Ovary (tissue), 3 donors: Measurements from ENCODE around the gene PCSK9.

Experiments used
- CTCF ChIP-seq, 3 donors: fragments of 450-650 bp in 2 of 3; fragments of 200-600 bp in 1 of 3; IDR thresholded peaks; one replicate each; pipeline versions ENCODE4 v1.5.1 to v1.8.0; 2016 to 2022; ENCODE audit warnings: antibody characterized with exemption in 3 of 3, mild to moderate bottlenecking in 1 of 3
- POLR2A ChIP-seq: fragments of 450-650 bp; IDR thresholded peaks from one replicate; pipeline ENCODE4 v1.6.1; 2017; ENCODE audit warnings: antibody characterized with exemption, mild to moderate bottlenecking, moderate library complexity
- donor health status: DM: no; HTN: no; CAD: no.

DNA sequence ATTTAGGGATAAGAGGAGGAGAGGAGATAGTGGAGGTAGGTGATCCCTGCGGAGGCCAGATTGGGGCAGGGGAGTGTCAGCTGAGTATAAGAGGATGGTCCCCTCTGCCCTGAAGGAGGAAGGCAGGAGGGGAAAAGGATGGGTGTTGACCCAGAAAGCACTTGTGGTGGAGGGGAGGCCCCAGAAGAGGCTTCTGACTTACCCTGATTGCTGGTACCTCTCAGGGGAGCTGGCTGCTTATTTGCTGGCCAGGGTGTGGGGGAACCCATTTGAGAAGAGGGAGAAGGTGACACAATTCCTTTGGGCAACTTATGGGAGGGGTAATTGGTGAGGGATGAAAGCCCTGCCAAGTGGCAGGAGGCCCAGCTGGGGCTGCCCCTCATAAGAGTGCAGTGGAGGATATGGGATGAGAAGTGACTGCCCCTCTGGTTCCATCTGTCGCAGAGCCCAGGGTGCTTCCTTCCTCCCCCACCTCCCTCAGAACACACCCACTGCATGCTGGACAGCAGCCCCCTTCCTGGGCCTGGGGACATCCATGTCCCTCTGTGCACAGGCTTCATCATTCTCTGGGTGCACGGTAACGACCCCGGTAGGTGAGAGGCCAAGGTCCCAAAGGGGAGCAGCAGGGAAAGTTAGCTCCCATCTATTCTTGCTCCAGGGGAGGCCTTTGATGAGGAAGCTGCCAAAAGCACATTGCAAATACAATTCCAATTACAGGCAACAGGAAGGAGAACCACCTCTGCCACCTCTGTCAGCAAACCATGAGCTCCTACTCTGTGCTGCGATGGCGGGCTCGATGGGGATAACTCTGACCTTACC lies 1.4 kb upstream of the PCSK9 start:
- TF ChIP-seq CTCF (IDR thresholded peaks at IDR 0.05) = no peak
- TF ChIP-seq POLR2A = no peak
